HL-60 (cell line): ENCODE measurements around the gene EPHB3.

Experiments used
- DNase-seq, 2 experiments: peaks; one replicate each; pipeline ENCODE4 v3.0.0-alpha.2; 2010 to 2020; ENCODE audit warnings: low read depth in 1 of 2, low spot score in 1 of 2
- H3K27ac ChIP-seq: fragments of 250-450 bp; sonication (Bioruptor Pico); replicated peaks from 2 replicates; pipeline ENCODE4 v1.5.1; 2020; ENCODE audit warnings: mild to moderate bottlenecking, moderate library complexity
- H3K27me3 ChIP-seq: fragments of 250-450 bp; sonication (Bioruptor Pico); 2 replicates; pipeline ENCODE4 v1.5.1; 2021; ENCODE audit warnings: mild to moderate bottlenecking, moderate library complexity; ENCODE audit not compliant: insufficient read depth, poor library complexity, severe bottlenecking
- H3K4me3 ChIP-seq: replicated peaks from 2 replicates; pipeline ENCODE4 v1.5.1; 2011; ENCODE audit warnings: mild to moderate bottlenecking, control low read depth, low read length; ENCODE audit not compliant: insufficient read depth
- GABPA ChIP-seq: IDR thresholded peaks from 2 replicates; pipeline ENCODE4 v1.6.1; 2012; ENCODE audit warnings: low read depth
- POLR2AphosphoS5 ChIP-seq: IDR thresholded peaks from 2 replicates; pipeline ENCODE4 v1.6.1; 2012; ENCODE audit warnings: low read depth
- REST ChIP-seq: IDR thresholded peaks from 2 replicates; pipeline ENCODE4 v1.6.1; 2012; ENCODE audit warnings: low read depth; ENCODE audit not compliant: insufficient replicate concordance
- SPI1 ChIP-seq: IDR thresholded peaks from 2 replicates; pipeline ENCODE4 v1.6.1; 2012; ENCODE audit warnings: low read depth, mild to moderate bottlenecking, borderline replicate concordance
- TF ChIP-seq, protein P1 (sequence below): IDR thresholded peaks from one replicate; pipeline ENCODE4 v1.5.1; 2011; ENCODE audit warnings: low read length, control low read depth, inconsistent platforms; ENCODE audit not compliant: insufficient read depth

The EPHB3 gene

DNA sequence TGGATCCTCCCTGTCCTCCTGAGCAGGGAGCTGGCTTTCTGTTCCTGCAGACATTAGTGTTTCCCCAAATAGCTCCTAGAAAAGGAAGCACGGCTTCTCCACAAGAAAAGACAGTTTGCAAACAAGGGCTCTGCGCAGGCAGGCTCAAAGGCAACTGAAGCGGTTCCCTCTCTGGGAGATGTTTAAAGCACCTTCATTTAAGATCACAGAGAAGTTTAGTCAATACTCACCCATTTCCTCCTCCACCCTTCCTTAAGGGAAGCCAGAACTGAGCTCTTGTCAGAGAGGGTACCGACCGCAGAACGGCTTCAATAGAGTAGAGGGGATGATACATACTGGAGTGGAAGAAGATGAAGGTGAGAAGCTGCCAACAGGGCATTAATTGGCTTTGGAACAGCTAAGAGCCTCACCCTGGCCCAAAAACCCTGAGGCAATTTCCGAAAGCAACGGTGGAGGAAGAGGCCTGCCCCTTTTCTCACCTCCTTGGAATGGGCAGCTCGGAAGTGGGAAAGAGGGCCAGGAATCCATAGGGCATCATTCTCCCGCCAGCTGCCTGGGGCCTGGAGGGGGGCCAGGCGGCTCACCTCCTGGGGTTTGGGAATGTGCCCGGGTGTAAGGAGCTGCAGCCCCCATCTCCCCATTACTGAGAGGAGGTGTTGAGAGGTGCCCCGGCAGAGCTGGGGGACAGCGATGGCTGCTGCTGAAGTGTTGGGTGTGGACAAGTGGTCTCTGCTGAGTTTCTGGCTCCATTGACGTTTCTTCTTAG lies 4.8 kb upstream of the EPHB3 start:
- TF ChIP-seq, protein P1, sequence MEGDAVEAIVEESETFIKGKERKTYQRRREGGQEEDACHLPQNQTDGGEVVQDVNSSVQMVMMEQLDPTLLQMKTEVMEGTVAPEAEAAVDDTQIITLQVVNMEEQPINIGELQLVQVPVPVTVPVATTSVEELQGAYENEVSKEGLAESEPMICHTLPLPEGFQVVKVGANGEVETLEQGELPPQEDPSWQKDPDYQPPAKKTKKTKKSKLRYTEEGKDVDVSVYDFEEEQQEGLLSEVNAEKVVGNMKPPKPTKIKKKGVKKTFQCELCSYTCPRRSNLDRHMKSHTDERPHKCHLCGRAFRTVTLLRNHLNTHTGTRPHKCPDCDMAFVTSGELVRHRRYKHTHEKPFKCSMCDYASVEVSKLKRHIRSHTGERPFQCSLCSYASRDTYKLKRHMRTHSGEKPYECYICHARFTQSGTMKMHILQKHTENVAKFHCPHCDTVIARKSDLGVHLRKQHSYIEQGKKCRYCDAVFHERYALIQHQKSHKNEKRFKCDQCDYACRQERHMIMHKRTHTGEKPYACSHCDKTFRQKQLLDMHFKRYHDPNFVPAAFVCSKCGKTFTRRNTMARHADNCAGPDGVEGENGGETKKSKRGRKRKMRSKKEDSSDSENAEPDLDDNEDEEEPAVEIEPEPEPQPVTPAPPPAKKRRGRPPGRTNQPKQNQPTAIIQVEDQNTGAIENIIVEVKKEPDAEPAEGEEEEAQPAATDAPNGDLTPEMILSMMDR, result no peak
- TF ChIP-seq REST (no peak), GABPA (no peak), POLR2AphosphoS5 (no peak), SPI1 (no peak)
- no peak for DNase-seq

DNA sequence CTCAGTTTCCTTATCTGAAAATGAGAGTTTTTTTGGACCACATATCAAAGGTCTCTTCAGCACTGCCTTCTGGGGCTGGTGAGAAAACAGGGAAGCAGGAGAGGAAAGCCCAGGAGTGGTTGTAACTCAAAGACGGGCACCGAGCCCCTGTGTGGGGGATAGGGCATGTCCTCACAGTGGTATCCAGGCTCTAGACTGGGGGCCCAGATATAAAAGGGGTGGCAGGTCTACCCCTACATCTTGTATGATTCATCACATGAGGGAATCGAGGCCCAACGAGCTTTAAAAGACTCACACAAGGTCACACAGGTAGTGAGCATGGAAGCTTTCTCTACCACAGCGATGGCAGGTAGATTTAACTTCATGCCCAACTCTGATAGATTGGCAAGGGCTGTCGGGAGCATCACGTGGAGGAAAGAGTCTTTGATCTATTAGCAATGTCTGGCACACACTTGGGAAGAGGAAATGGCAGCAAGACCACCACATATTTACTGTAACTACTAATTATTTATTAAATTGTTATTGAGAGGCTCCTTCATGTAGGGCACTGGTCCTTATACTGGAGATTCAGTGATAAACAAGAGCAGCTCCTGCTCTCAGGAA lies 4.1 kb upstream of the EPHB3 start:
- Histone ChIP-seq H3K4me3 (no peak overlapping the region), H3K27ac (no peak overlapping the region), H3K27me3 (peaks cover 9% of the 10 kb centered on the region)
- DNase-seq, result no peak
- TF ChIP-seq, protein P1, result no peak
- TF ChIP-seq REST, result no peak
- no peak for TF ChIP-seq POLR2AphosphoS5
- TF ChIP-seq SPI1, result no peak
- TF ChIP-seq GABPA, result no peak

More for the DNA sequence above, 4.8 kb upstream of the EPHB3 start:
- Histone ChIP-seq H3K27me3 (peaks cover 7% of the 10 kb centered on the region), H3K4me3 (no peak overlapping the region), H3K27ac (no peak overlapping the region)

GRCh38 chr3:184558726-184559125 lies 2.9 kb upstream of the EPHB3 start:
- Histone ChIP-seq H3K27me3 (peaks cover 16% of the 10 kb centered on the region), H3K27ac (no peak overlapping the region), H3K4me3 (no peak overlapping the region)
- DNase-seq, result no peak
- no peak for TF ChIP-seq REST
- no peak for TF ChIP-seq POLR2AphosphoS5
- no peak for TF ChIP-seq SPI1
- TF ChIP-seq, protein P1, result no peak
- TF ChIP-seq GABPA, result no peak
